Panc1 (cell line): ENCODE results near the gene LRRC61. TPM values are rescaled to one million over a fixed set of nuclear protein-coding genes. Genes with fewer than 3 reads are reported as not detected.
A peak's percentile ranks its signal among the peaks of the same experiment; 100 is the strongest.

Experiments used
- ATAC-seq: fragments of 200-7000 bp; cut with Tn5 transposase; 2 replicates; pipeline ENCODE4 v1.9.1; 2020; ENCODE audit warnings: mild to moderate bottlenecking, moderate library complexity
- BruUV-seq: library from RNA; stranded (reverse); fragments of 400-500 nt; replicated peaks from 2 replicates; lab custom pipeline; 2021; lab: Mats Ljungman, UMichigan
- CTCF ChIA-PET: fragments of 300-600 bp; sonication (Branson Sonifier 250); formaldehyde crosslinking; loops from one replicate; lab custom pipeline; 2022; ENCODE audit warnings: antibody characterized with exemption; lab: Charles Lee
- POLR2A ChIA-PET: fragments of 300-600 bp; sonication (Branson Sonifier 250); formaldehyde crosslinking; loops from one replicate; lab custom pipeline; 2022; ENCODE audit warnings: antibody characterized with exemption; lab: Charles Lee
- DNase-seq: peaks from one replicate; pipeline ENCODE4 v3.0.0-alpha.2; 2010; ENCODE audit warnings: low read depth, low spot score
- H3K27ac ChIP-seq: 2 replicates; pipeline ENCODE4 v1.5.1; 2011; ENCODE audit warnings: mild to moderate bottlenecking, low read length, inconsistent platforms
- H3K27me3 ChIP-seq: fragments of 200-500 bp; sonication (Bioruptor generic); 2 replicates; pipeline ENCODE4 v1.6.0; 2014; ENCODE audit warnings: low read length, inconsistent platforms; ENCODE audit not compliant: control insufficient read depth, insufficient read depth
- H3K36me3 ChIP-seq: fragments of 200-500 bp; sonication (Bioruptor generic); 2 replicates; pipeline ENCODE4 v1.5.1; 2014; ENCODE audit warnings: inconsistent platforms, mild to moderate bottlenecking, low read length, moderate library complexity; ENCODE audit not compliant: control insufficient read depth, insufficient read depth
- H3K4me1 ChIP-seq: 2 replicates; pipeline ENCODE4 v1.5.1; 2011; ENCODE audit warnings: inconsistent platforms, mild to moderate bottlenecking, low read length, moderate library complexity; ENCODE audit not compliant: control insufficient read depth, insufficient read depth
- H3K4me3 ChIP-seq, 2 experiments: 2 replicates each; pipeline ENCODE4 v1.5.1; 2011 to 2012; ENCODE audit warnings: low read depth in 2 of 2, low read length in 2 of 2, mild to moderate bottlenecking in 2 of 2, inconsistent platforms in 1 of 2, moderate library complexity in 1 of 2
- H3K9me3 ChIP-seq: fragments of 200-500 bp; sonication (Bioruptor generic); 2 replicates; pipeline ENCODE4 v1.5.1; 2014; ENCODE audit warnings: low read depth, mild to moderate bottlenecking, inconsistent platforms, low read length, moderate library complexity; ENCODE audit not compliant: control insufficient read depth, insufficient read depth
- POLR2AphosphoS5 ChIP-seq: IDR thresholded peaks from 2 replicates; pipeline ENCODE4 v1.6.1; 2012; ENCODE audit warnings: mild to moderate bottlenecking, low read depth, low read length, moderate library complexity
- SIN3A ChIP-seq: IDR thresholded peaks from 2 replicates; pipeline ENCODE4 v1.6.1; 2012; ENCODE audit warnings: low read depth, mild to moderate bottlenecking, low read length, moderate library complexity, borderline replicate concordance; ENCODE audit not compliant: insufficient read depth
- TCF7L2 ChIP-seq: IDR thresholded peaks from 2 replicates; pipeline ENCODE4 v1.6.1; 2011; ENCODE audit warnings: mild to moderate bottlenecking, low read depth, low read length, inconsistent platforms
- in situ Hi-C: cut with HindIII; loops from 2 replicates; pipeline ENCODE4 v1.10.0; 2016; ENCODE audit warnings: low sequenced_read_pairs, low pct_unique_long_range_greater_than_20kb
- intact Hi-C: fragments of 100-400 bp; cut with micrococcal nuclease; formaldehyde crosslinking; loops from one replicate; pipeline ENCODE4 v1.10.0; 2022; ENCODE audit not compliant: unreplicated experiment
- total RNA-seq: library from RNA; stranded (reverse); gene quantifications from one replicate; pipeline ENCODE4 v1.2.1, GENCODE V29; 2021; ENCODE audit not compliant: unreplicated experiment
- TF ChIP-seq, protein P1 (sequence below), 2 experiments: IDR thresholded peaks; 2 replicates each; pipeline ENCODE4 v1.6.1; 2011 to 2012; ENCODE audit warnings: low read depth in 2 of 2, control low read depth in 1 of 2, low read length in 1 of 2, mild to moderate bottlenecking in 1 of 2, moderate library complexity in 1 of 2; ENCODE audit not compliant: insufficient read depth in 1 of 2
- TF ChIP-seq, protein P2 (sequence below): fragments of 450-650 bp; IDR thresholded peaks from 2 replicates; pipeline ENCODE4 v1.5.1; 2017; ENCODE audit warnings: mild to moderate bottlenecking

LRRC61 gene
- total RNA-seq, 1 experiment from 2014 or later = 13.8 TPM

DNA sequence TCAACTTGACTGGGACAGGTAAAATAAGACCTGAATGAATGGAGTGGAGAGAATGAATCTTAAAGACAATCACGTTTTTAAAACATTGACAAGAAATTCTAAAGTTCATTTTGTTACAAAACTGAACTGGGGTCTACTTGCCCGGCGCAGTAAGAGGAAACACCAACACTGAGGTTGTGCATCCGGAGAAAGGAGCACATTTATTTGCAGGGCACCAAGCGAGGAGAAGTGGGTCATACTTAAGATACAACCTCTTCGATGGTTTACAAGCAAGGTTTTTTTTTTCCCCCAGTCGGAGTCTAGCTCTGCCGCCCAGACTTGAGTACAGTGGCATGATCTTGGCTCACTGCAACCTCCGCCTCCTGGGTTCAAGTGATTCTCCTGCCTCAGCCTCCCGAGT, 42.0 kb downstream of the LRRC61 start:
- H3K9me3 ChIP-seq = no peaks in the 10 kb centered on the region
- BruUV-seq = no TSS peak
- no peaks in the 10 kb centered on the region for H3K27me3 ChIP-seq
- ATAC-seq (no peak), DNase-seq (no peak)
- H3K27ac ChIP-seq = no peak overlapping the region
- TF ChIP-seq, protein P1, sequence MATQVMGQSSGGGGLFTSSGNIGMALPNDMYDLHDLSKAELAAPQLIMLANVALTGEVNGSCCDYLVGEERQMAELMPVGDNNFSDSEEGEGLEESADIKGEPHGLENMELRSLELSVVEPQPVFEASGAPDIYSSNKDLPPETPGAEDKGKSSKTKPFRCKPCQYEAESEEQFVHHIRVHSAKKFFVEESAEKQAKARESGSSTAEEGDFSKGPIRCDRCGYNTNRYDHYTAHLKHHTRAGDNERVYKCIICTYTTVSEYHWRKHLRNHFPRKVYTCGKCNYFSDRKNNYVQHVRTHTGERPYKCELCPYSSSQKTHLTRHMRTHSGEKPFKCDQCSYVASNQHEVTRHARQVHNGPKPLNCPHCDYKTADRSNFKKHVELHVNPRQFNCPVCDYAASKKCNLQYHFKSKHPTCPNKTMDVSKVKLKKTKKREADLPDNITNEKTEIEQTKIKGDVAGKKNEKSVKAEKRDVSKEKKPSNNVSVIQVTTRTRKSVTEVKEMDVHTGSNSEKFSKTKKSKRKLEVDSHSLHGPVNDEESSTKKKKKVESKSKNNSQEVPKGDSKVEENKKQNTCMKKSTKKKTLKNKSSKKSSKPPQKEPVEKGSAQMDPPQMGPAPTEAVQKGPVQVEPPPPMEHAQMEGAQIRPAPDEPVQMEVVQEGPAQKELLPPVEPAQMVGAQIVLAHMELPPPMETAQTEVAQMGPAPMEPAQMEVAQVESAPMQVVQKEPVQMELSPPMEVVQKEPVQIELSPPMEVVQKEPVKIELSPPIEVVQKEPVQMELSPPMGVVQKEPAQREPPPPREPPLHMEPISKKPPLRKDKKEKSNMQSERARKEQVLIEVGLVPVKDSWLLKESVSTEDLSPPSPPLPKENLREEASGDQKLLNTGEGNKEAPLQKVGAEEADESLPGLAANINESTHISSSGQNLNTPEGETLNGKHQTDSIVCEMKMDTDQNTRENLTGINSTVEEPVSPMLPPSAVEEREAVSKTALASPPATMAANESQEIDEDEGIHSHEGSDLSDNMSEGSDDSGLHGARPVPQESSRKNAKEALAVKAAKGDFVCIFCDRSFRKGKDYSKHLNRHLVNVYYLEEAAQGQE (IDR thresholded peaks at IDR 0.05; ENCODE audit: insufficient read depth in 1 of 2, low read depth in 2 of 2, low read length in 1 of 2) = no peak
- TF ChIP-seq, protein P2, sequence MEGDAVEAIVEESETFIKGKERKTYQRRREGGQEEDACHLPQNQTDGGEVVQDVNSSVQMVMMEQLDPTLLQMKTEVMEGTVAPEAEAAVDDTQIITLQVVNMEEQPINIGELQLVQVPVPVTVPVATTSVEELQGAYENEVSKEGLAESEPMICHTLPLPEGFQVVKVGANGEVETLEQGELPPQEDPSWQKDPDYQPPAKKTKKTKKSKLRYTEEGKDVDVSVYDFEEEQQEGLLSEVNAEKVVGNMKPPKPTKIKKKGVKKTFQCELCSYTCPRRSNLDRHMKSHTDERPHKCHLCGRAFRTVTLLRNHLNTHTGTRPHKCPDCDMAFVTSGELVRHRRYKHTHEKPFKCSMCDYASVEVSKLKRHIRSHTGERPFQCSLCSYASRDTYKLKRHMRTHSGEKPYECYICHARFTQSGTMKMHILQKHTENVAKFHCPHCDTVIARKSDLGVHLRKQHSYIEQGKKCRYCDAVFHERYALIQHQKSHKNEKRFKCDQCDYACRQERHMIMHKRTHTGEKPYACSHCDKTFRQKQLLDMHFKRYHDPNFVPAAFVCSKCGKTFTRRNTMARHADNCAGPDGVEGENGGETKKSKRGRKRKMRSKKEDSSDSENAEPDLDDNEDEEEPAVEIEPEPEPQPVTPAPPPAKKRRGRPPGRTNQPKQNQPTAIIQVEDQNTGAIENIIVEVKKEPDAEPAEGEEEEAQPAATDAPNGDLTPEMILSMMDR = no peak
- TF ChIP-seq TCF7L2 (no peak), SIN3A (no peak), POLR2AphosphoS5 (no peak)
- in situ Hi-C loops = no loop called here
- intact Hi-C loops = no loop called here
- H3K36me3 ChIP-seq = peaks cover 5% of the 10 kb centered on the region; the same call in 1 of the 2 replicates
- CTCF ChIA-PET = no interaction called here
- H3K4me3 ChIP-seq = no peak overlapping the region
- peaks cover 27% of the 10 kb centered on the region for H3K4me1 ChIP-seq
- POLR2A ChIA-PET = no interaction called here

DNA sequence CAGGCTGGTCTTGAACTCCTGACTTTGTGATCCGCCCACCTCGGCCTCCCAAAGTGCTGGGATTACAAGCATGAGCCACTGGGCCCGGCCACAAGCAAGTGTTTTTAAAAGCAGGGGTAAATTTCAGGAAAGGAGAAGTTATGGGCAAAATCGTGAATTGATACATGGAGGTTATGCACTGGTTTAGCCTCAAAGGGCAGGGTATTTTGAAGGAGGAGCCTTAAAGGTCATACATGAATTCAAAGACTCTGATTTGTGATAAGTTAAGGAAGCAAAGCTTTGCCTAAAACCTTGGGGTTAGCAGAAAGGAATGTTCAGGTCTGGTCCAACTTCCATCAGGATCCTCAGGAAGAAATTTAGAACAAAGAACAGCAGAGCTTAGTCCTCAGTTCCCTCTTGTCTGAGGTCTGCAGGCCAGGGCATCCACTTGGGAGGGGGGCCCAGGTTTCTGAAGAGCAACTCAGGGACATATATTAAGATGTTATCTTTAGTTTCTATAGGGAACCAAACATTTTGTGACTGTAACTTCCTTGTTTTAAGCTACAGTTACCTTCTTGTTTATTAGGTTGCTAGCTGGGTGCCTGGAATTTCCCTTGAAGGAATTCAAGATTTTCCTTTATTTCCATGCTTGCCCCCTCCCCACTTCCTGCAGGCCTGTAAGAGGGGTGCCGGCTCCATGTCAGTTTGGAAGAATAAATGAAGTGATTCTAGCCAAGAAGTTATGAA, 42.7 kb downstream of the LRRC61 start:
- no peaks in the 10 kb centered on the region for H3K9me3 ChIP-seq
- peak overlapping the region; percentile 79 for H3K27ac ChIP-seq
- no peaks in the 10 kb centered on the region for H3K27me3 ChIP-seq
- H3K4me1 ChIP-seq = peaks cover 33% of the 10 kb centered on the region
- ATAC-seq = no peak
- no peak overlapping the region for H3K4me3 ChIP-seq
- ChIA-PET CTCF (no interaction called here), POLR2A (interaction anchor here (0.6 kb wide), 1 partner anchor 22 kb away, joined by 4 read pairs; no protein-coding TSS in a partner anchor)
- H3K36me3 ChIP-seq = peaks cover 5% of the 10 kb centered on the region; the same call in 1 of the 2 replicates
- in situ Hi-C loops (no loop called here), intact Hi-C loops (no loop called here)
- TF ChIP-seq SIN3A (no peak), TCF7L2 (no peak), POLR2AphosphoS5 (no peak)
- TF ChIP-seq, protein P1 (IDR thresholded peaks at IDR 0.05; ENCODE audit: insufficient read depth in 1 of 2, low read depth in 2 of 2, low read length in 1 of 2) = no peak
- TF ChIP-seq, protein P2 = no peak
- DNase-seq = no peak
- BruUV-seq = no TSS peak
